Activated naive CD4-positive, alpha-beta T cell treated with anti-CD3 and anti-CD28 coated beads, Interleukin-2, amount 10 ng/mL, durations not matched to agents 7 days and 5 days (primary cell): Measurements from ENCODE around the gene COL27A1.

Experiments
- CTCF ChIA-PET: fragments of 350-600 bp; sonication (Branson Sonifier 250); formaldehyde crosslinking; loops from one replicate; lab custom pipeline; 2021; ENCODE audit warnings: antibody characterized with exemption; lab: Charles Lee
- DNase-seq: peaks from one replicate; pipeline ENCODE4 v3.0.0-alpha.2; 2020
- H3K27ac Mint-ChIP-seq: one replicate; pipeline ENCODE4 v1.8.0; 2021; ENCODE audit warnings: mild to moderate bottlenecking, moderate library complexity, mixed read lengths
- H3K27me3 Mint-ChIP-seq: one replicate; pipeline ENCODE4 v1.8.0; 2021; ENCODE audit warnings: mild to moderate bottlenecking, mixed read lengths
- H3K36me3 Mint-ChIP-seq: one replicate; pipeline ENCODE4 v1.8.0; 2021; ENCODE audit warnings: mixed read lengths
- H3K4me1 Mint-ChIP-seq: one replicate; pipeline ENCODE4 v1.8.0; 2021; ENCODE audit warnings: mixed read lengths
- H3K4me3 Mint-ChIP-seq: one replicate; pipeline ENCODE4 v1.8.0; 2021; ENCODE audit warnings: mild to moderate bottlenecking, moderate library complexity, mixed read lengths
- H3K9me3 Mint-ChIP-seq: one replicate; pipeline ENCODE4 v1.8.0; 2021; ENCODE audit warnings: mixed read lengths

Gene COL27A1

DNA sequence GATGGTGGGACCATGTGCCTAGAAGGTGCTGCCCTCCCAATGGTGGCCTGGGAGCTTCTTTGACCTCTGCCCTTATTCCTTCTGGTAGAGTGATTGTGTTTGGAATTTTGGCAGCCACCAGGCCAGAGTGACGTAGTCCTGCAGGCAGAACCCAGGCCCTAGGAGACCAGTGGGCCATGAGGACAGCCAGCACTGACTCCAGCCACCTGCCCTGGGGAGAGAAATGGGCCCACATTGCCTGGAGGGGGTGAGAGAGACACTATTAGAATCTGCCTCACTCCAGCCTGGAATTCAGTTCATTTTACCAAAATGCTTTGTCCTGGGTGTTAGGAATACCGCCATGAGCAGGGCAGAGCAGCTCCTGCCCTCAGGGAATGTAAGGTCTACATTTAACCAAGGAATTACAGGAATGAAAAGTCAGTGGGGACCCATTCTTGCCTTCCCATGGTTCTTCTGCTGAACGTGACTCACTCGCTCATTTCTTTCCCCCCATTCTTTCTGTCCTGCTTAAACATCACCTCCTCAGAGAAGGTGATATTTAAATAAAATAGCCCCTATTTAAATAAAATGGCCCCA lies 5.5 kb upstream of the COL27A1 start:
- H3K9me3 Mint-ChIP-seq, result no peaks in the 10 kb centered on the region
- H3K36me3 Mint-ChIP-seq, result no peaks in the 10 kb centered on the region
- CTCF ChIA-PET, result interaction anchor here (1.0 kb wide), 1 partner anchor 141 kb away, joined by 3 read pairs; no protein-coding TSS in a partner anchor
- no peak overlapping the region for H3K4me3 Mint-ChIP-seq
- no peak for DNase-seq
- H3K27ac Mint-ChIP-seq, result no peak overlapping the region
- peaks cover 59% of the 10 kb centered on the region for H3K27me3 Mint-ChIP-seq
- H3K4me1 Mint-ChIP-seq, result peaks cover 6% of the 10 kb centered on the region

DNA sequence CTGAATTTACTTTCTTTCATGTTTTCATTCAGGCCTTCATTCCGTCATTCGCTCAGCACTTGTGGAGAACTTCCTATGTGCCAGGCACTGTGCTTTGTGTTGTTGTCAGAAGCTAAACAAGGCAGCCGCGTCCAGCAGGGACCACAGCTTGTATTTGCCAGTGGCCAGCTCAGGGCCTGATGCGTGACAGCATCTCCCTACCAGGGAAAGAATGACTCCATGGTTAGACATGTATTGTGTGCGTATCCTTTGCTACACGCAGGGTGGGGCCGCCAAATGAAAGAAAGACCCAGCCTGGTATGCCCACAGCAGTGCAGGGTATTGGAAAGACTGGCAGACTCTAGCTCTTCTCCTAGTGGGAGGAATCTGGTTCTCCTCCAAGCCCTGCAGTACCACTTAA lies 4.7 kb upstream of the COL27A1 start:
- Mint-ChIP-seq H3K4me1 (peaks cover 8% of the 10 kb centered on the region), H3K27ac (no peak overlapping the region), H3K27me3 (peaks cover 66% of the 10 kb centered on the region), H3K36me3 (no peaks in the 10 kb centered on the region), H3K9me3 (no peaks in the 10 kb centered on the region), H3K4me3 (no peak overlapping the region)
- CTCF ChIA-PET, result interaction anchor here (1.5 kb wide), 1 partner anchor 140 kb away, joined by 5 read pairs; no protein-coding TSS in a partner anchor
- DNase-seq, result no peak

DNA sequence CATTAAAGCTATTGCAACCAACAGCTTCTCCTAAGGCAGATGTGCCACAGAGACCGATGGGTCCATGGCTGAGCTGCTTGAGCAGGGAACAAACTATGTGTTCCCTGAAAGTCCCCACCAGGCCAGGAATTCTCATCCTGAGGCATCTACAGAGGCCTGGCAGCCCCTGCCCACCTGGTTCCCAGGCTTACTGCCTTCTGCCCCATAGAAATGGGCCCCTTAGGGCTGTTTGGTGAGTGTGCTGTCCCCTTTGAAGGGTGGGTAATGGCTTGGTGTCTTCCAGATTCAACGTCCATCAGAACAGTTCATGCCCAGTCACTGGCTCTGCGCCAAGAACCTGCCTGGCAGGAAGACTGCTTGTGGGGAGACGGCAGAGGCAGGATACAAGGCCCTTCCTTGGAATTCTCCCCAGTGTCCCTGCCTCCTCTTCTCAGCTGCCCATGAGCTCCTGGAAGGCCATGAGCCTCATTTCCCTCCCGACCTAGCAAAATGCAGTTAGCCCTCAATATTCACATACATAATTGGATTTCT lies 3.8 kb upstream of the COL27A1 start:
- no peak overlapping the region for H3K4me3 Mint-ChIP-seq
- H3K9me3 Mint-ChIP-seq, result no peaks in the 10 kb centered on the region
- no peaks in the 10 kb centered on the region for H3K36me3 Mint-ChIP-seq
- no peak for DNase-seq
- CTCF ChIA-PET, result interaction anchor here (1.0 to 1.5 kb wide), 2 partner anchors 43 to 140 kb away, joined by 3 to 5 read pairs; no protein-coding TSS in a partner anchor
- H3K27ac Mint-ChIP-seq, result no peak overlapping the region
- H3K27me3 Mint-ChIP-seq, result peaks cover 72% of the 10 kb centered on the region
- H3K4me1 Mint-ChIP-seq, result peaks cover 12% of the 10 kb centered on the region

DNA sequence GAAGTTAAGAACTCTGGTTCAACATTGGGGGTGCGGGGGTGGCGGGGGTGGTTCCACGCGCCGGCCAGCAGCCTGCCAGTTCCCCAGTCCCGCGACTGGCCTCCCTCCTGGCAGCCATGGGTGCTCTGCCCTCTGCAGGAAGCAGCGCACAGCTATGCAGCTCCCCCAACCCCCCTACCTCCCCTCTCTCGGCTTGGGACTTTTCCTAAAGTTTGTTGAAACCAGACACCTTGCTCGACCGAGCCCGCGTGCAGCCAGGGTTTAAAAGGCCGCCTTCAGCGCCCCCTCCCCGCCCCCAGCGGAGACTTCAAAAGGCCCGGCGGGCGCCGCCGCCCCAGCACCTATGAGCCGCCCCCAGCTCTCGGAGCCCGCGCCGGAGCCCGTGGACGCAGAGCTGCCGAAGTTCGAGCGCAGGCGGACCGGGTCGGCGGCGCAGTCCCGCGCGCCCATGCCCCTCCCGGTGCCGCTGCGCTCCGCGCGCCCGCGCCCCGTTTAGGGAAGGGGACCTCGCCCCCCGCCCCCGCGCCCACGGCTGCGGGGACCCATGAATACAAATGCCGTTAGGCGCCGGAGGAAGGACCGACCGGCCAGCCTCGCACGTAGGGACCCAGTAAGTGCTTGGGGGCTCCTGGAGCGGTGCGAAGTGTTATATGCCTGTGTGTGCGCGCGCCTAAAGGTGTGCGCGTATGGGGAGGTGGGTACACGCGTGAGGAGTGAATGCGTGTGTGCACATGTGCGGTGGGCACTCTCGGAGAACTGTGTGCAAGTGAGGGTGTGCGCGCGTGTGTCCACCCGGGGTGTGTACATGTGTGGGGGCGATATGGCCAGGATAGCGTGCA lies 1.4 kb upstream of the COL27A1 start:
- Mint-ChIP-seq H3K27ac (no peak overlapping the region), H3K27me3 (peaks cover 86% of the 10 kb centered on the region), H3K4me3 (no peak overlapping the region), H3K36me3 (no peaks in the 10 kb centered on the region), H3K4me1 (peaks cover 17% of the 10 kb centered on the region), H3K9me3 (no peaks in the 10 kb centered on the region)
- no peak for DNase-seq
- CTCF ChIA-PET, result interaction anchor here (0.7 to 4.6 kb wide), 7 partner anchors 10 to 140 kb away, joined by 3 to 27 read pairs (median 3); no protein-coding TSS in a partner anchor

DNA sequence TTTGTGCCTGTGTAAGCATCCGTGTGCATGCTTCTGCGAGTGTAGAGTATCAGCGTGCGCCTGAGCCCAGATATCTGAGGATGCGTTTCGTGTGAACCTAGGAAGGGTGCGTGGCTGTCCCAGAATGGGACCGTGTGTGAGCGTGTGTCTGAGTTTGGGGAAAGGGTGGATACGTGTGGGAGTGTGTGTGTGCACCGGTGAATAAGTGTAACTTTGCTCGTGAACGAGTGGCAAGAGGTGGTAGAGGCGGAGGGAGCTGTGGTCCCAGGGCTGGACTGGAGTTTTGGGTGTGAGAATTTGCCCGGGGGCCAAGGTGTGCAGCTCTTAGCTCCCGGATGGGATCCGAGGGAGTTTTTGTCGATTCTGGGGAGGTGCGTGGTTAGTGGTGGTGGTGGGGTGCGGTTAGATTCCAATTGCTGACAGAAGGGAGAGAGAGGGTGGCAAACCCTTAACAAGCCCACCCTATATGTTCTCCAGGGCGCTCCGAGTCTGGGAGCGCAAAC lies 686 bp upstream of the COL27A1 start:
- Mint-ChIP-seq H3K27ac (peak overlapping the region; percentile 11), H3K9me3 (no peaks in the 10 kb centered on the region), H3K36me3 (no peaks in the 10 kb centered on the region), H3K4me1 (peaks cover 17% of the 10 kb centered on the region), H3K4me3 (peak overlapping the region; percentile 8), H3K27me3 (peaks cover 82% of the 10 kb centered on the region)
- CTCF ChIA-PET, result interaction anchor here (0.7 to 4.6 kb wide), 7 partner anchors 14 to 139 kb away, joined by 3 to 27 read pairs (median 4); no protein-coding TSS in a partner anchor
- no peak for DNase-seq

DNA sequence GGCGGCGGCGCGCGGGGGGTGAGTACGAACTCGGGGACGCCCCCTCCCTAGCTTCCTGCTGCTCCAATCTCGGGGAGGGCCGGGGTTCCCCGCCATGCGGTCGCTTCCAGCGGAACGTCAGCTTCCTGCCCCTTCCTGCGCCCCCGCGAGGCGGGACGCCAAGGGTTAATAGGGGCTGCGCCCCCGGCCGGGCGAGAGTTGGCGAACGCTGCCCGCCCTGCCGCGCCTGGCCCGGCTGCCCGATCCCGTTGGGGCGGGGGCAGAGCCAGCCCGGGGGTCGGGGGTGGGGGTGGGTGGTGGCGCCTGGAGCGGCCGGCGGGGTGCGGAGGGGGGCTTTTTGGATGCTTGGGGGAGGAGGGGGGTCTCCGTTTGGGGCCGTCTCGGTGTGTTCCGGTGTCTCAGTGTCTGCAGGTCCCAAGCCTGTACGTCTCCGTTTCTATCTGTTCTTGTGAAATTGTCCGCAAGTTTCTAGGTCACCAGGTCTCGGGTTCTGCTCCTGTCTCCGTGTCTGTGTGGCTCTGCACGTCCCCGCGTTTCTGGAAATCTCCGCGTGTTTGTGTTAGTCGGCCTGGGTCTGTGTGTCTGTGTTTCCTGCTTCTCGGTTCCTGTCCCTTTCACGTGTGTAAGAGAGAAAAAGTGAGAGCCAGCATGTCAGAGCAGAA lies 789 bp downstream of the COL27A1 start:
- H3K27ac Mint-ChIP-seq, result no peak overlapping the region
- CTCF ChIA-PET, result interaction anchor here (0.7 to 4.6 kb wide), 5 partner anchors 48 to 138 kb away, joined by 3 to 27 read pairs (median 3); no protein-coding TSS in a partner anchor

DNA sequence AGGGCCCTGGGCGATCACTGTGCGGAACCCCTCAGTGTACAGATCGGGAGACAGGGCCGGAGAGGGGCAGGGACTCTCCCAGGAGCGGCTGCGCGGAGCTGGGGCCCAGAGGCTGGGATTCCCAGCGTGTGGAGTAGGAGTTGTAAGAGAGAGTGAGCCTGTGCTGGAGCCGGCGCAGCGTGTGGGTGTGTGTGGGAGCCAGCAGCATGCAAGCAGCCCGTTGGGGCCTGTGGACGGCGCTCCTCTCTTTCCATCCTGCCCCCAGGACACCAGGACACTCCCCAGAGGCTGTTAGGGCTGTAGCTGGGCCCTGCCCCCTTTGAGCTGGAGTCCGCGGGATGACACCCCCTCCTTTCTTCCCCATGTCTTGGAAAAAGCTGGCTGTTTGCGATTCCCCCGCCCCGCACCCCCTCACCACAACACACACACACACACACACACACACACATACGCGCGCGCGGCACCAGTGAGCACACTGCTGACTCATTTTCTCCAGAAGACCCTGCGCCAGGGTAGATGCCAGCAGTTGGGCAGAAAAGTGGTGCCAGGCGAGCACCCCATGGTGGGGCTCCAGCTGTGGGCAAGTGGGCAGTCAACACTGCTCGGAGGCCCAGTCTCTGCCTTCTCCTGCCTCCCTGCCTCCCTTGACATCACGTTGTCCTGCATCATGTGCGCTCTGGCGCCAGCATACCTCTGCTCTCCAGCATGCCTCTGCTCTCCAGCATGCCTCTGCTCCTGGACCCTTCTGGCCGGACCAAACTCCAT lies 1.5 kb downstream of the COL27A1 start:
- Mint-ChIP-seq H3K27ac (no peak overlapping the region), H3K36me3 (no peaks in the 10 kb centered on the region), H3K9me3 (no peaks in the 10 kb centered on the region), H3K4me3 (peak overlapping the region; percentile 72), H3K4me1 (peaks cover 17% of the 10 kb centered on the region), H3K27me3 (peaks cover 70% of the 10 kb centered on the region)
- CTCF ChIA-PET, result interaction anchor here (2.2 to 4.6 kb wide), 2 partner anchors 49 to 134 kb away, joined by 7 to 27 read pairs; no protein-coding TSS in a partner anchor
- no peak for DNase-seq

More for the DNA sequence above, 789 bp downstream of the COL27A1 start:
- Mint-ChIP-seq H3K36me3 (no peaks in the 10 kb centered on the region), H3K4me1 (peaks cover 17% of the 10 kb centered on the region), H3K9me3 (no peaks in the 10 kb centered on the region), H3K27me3 (peaks cover 77% of the 10 kb centered on the region), H3K4me3 (peak overlapping the region; percentile 72)
- DNase-seq, result peak; percentile 51

DNA sequence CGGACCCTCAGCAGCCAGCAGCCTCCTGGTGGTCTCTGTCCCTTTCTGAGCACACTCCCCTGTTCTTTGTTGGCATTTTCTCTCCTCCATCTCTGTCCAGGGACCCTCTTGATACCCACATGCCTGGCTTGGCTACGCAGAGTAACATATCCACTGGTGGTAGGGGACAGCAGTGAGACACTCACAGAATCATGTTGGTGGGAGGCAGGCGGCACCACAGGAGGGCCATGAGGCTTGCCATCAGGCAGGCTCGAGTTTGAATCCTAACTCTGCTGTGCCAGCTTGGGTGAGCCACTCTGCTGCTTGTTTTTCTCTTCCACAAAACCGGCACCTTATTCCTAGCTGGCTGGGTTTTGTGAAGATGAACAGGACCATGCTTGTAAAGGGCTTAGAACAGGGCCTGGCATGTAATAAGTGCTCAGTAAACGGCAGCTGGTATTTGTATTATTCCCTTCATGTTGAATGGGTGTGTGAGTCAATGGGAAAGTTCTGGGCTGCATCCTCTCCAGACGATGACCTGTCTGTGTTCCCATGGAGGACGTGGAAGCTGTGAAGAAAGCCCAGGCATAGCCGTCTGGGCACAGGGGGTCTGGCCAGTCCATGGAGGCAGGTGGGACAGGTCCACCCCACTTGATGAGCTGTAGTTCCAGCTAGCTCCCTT lies 2.3 kb downstream of the COL27A1 start:
- CTCF ChIA-PET, result interaction anchor here (0.7 to 4.6 kb wide), 4 partner anchors 113 to 147 kb away, joined by 3 to 27 read pairs (median 3); no protein-coding TSS in a partner anchor
- DNase-seq, result no peak
- no peak overlapping the region for H3K27ac Mint-ChIP-seq
- H3K36me3 Mint-ChIP-seq, result no peaks in the 10 kb centered on the region
- peak overlapping the region; percentile 45 for H3K4me3 Mint-ChIP-seq
- H3K9me3 Mint-ChIP-seq, result no peaks in the 10 kb centered on the region
- peaks cover 17% of the 10 kb centered on the region for H3K4me1 Mint-ChIP-seq
- H3K27me3 Mint-ChIP-seq, result peaks cover 62% of the 10 kb centered on the region

DNA sequence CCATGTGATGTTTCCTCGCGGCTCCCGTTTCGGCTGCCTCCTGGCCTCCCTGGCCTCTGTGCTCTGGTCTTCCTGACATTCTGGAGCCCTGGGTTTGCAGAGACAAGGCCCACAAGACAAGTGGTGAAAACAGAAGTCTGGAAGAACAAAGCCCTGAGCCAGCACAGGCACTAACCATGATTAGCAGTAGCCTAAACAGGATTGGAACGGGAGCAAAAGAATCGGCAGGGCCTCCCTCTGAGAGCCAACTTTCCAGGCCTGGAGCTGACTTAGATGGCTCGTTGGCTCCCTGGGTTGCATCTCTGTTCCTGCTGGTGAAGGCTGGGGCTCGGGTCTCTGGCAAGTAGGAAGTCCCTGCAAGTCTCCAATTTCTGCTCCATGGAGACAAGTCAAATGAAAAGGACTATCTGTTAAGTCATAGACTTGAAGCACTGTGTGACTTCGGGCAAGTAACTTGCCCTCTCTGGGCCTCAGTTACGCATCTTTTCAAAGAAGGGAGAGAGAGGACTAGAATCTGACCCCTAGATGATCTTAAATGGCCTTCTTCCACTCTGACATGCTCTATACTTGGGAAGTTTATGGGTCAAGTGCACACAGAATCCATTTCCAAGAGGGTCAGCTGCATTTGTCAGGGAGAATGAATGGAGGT lies 3.3 kb downstream of the COL27A1 start:
- Mint-ChIP-seq H3K9me3 (no peaks in the 10 kb centered on the region), H3K27ac (no peak overlapping the region), H3K4me1 (peaks cover 17% of the 10 kb centered on the region), H3K4me3 (no peak overlapping the region), H3K27me3 (peaks cover 52% of the 10 kb centered on the region), H3K36me3 (no peaks in the 10 kb centered on the region)
- no peak for DNase-seq
- CTCF ChIA-PET, result interaction anchor here (0.7 to 1.2 kb wide), 3 partner anchors 112 to 146 kb away, joined by 3 read pairs; no protein-coding TSS in a partner anchor

DNA sequence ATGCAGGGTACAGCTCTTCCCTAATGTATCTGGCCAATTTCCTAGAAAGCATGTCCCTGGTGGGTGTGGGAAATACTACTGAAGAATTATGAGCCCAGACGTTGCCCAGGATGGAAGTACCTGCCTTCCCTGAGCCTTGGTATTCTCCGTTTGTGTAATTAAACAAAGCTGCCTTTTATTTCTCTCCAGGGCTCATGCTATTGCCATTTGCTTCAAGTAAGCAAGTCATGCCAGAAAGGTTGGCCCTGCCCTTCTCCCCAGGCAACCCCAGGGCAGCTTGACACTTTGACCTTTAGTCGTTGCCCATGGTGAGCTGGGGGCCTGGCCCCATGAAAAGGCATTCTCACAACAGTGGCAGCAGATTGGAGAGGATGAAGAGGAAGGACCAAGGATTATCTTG lies 4.4 kb downstream of the COL27A1 start:
- DNase-seq, result no peak
- H3K9me3 Mint-ChIP-seq, result no peaks in the 10 kb centered on the region
- no peak overlapping the region for H3K4me3 Mint-ChIP-seq
- CTCF ChIA-PET, result interaction anchor here (0.5 kb wide), 1 partner anchor 17 kb away, joined by 3 read pairs; no protein-coding TSS in a partner anchor
- H3K27ac Mint-ChIP-seq, result no peak overlapping the region
- peaks cover 12% of the 10 kb centered on the region for H3K4me1 Mint-ChIP-seq
- H3K36me3 Mint-ChIP-seq, result no peaks in the 10 kb centered on the region
- H3K27me3 Mint-ChIP-seq, result peaks cover 41% of the 10 kb centered on the region

DNA sequence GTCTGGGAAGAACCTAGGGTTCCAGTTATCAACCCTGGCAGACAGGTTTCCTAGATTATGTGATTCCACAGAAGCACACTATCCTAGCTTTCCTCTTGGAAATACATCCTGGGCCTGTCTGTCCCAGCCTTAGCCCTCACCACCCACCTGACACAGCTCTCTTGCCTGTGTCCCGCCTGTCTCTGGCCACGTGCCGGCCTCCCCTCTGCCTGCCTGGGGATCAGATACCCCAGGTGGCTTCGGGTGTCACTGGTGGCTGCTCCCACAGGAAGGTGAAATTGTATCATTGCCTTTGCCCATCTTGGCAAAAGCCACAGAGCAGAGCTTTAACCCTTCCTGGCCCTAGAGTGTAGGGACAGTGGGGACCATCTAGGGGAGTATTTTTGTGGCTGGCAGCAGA lies 6.2 kb downstream of the COL27A1 start:
- DNase-seq, result no peak
- H3K36me3 Mint-ChIP-seq, result no peaks in the 10 kb centered on the region
- peaks cover 5% of the 10 kb centered on the region for H3K4me1 Mint-ChIP-seq
- no peaks in the 10 kb centered on the region for H3K9me3 Mint-ChIP-seq
- H3K27me3 Mint-ChIP-seq, result peaks cover 26% of the 10 kb centered on the region
- H3K27ac Mint-ChIP-seq, result no peak overlapping the region
- no peak overlapping the region for H3K4me3 Mint-ChIP-seq
- CTCF ChIA-PET, result interaction anchor here (1.5 kb wide), 1 partner anchor 79 kb away, joined by 3 read pairs; no protein-coding TSS in a partner anchor

DNA sequence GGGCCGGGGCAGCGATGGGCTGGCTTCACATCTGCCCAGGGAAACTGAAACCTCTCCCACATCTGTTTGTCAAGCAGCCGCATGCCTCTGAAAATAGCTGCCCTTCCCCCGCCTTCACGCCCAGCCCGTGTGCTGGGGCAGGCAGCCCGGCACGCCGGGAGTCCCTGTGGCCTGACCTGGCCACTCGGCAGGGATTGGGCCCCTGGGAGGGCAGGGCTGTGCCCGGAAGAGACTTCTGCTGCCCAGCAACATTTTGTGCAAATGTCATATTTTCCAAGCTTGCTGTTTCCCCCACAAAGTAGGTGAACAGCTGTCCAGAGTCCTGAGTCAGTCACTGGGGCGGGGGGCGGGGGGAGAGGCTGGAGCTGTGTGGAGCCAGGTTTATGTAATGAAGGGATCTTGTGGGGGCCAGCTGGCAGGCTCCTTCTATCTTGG lies 8.2 kb downstream of the COL27A1 start:
- Mint-ChIP-seq H3K27ac (no peak overlapping the region), H3K4me3 (no peak overlapping the region), H3K9me3 (no peaks in the 10 kb centered on the region), H3K36me3 (no peaks in the 10 kb centered on the region), H3K4me1 (no peaks in the 10 kb centered on the region), H3K27me3 (peaks cover 6% of the 10 kb centered on the region)
- CTCF ChIA-PET, result interaction anchor here (0.8 to 0.9 kb wide), 2 partner anchors 127 to 129 kb away, joined by 3 read pairs; no protein-coding TSS in a partner anchor
- DNase-seq, result no peak
